HG03039 (cell line): ENCODE measurements around the gene CTXN1.
"Not testable (repeated sequence)": the region's sequence is repeated elsewhere in the genome, so short reads cannot be mapped to it uniquely, and the experiment has no call there.

ENCODE experiments used
- ATAC-seq: cut with Tn5 transposase; IDR thresholded peaks from one replicate; pipeline ENCODE4 v1.9.1; 2021; ENCODE audit warnings: mild to moderate bottlenecking, moderate library complexity; ENCODE audit not compliant: unreplicated experiment

CTXN1 gene

GRCh38 chr19:7902796-7903243, 23.1 kb downstream of the CTXN1 start:
- ATAC-seq, result no peak

- no peak for ATAC-seq
Measured at GRCh38 chr19:7901337-7901736, 24.6 kb downstream of the CTXN1 start.

- no peak for ATAC-seq
Measured at GRCh38 chr19:7900931-7901330, 25.0 kb downstream of the CTXN1 start.

GRCh38 chr19:7900401-7900870, 25.5 kb downstream of the CTXN1 start:
- ATAC-seq, result no peak

GRCh38 chr19:7899751-7900378, 26.1 kb downstream of the CTXN1 start:
- no peak for ATAC-seq

- no peak for ATAC-seq
Measured at GRCh38 chr19:7898967-7899366, 27.0 kb downstream of the CTXN1 start.

GRCh38 chr19:7897292-7897691, 28.6 kb downstream of the CTXN1 start:
- no peak for ATAC-seq

- no peak for ATAC-seq
Measured at GRCh38 chr19:7895565-7895964, 30.4 kb downstream of the CTXN1 start.

GRCh38 chr19:7894612-7895309, 31.2 kb downstream of the CTXN1 start:
- ATAC-seq, result no peak

- not testable (repeated sequence) for ATAC-seq
Measured at GRCh38 chr19:7893362-7894101, 32.4 kb downstream of the CTXN1 start.

GRCh38 chr19:7888826-7889217, 37.1 kb downstream of the CTXN1 start:
- no peak for ATAC-seq

GRCh38 chr19:7888145-7888825, 37.6 kb downstream of the CTXN1 start, which contains the start of gene LRRC8E:
Gene LRRC8E (plus strand): TSS chr19:7888510. CDS start chr19:7895604, 7,094 bp downstream.
- no peak for ATAC-seq

- no peak for ATAC-seq
Measured at GRCh38 chr19:7887408-7888144, 38.4 kb downstream of the CTXN1 start.

GRCh38 chr19:7885818-7886217, 40.1 kb downstream of the CTXN1 start:
- no peak for ATAC-seq

GRCh38 chr19:7883796-7884570, 42.0 kb downstream of the CTXN1 start:
- no peak for ATAC-seq

- ATAC-seq, result no peak
Measured at GRCh38 chr19:7883105-7883504, 42.8 kb downstream of the CTXN1 start.

GRCh38 chr19:7881910-7882309, 44.0 kb downstream of the CTXN1 start:
- ATAC-seq, result no peak

- ATAC-seq, result no peak
Measured at GRCh38 chr19:7879836-7880235, 46.1 kb downstream of the CTXN1 start.

GRCh38 chr19:7879111-7879807, 46.7 kb downstream of the CTXN1 start:
- no peak for ATAC-seq
